ENCODE data around the gene PTPRK.

GRCh38 chr6:128172081-128172480, 348.3 kb downstream of the PTPRK start:
- no peak for TF ChIP-seq CTCF (IDR thresholded peaks at IDR 0.05)
- TF ChIP-seq POLR2AphosphoS5 (IDR thresholded peaks at IDR 0.05): no peak
- no peak for TF ChIP-seq POLR2A (IDR thresholded peaks at IDR 0.05)
- no peak for TF ChIP-seq EP300 (IDR thresholded peaks at IDR 0.05)

Data from suprapubic skin (tissue), 4 donors.